CD14-positive monocyte (primary cell): Measurements from ENCODE around the gene ME3. TPM values are rescaled to one million over a fixed set of nuclear protein-coding genes. Genes with fewer than 3 reads are reported as not detected.

Experiments
- DNase-seq, 3 donors: peaks; one replicate each; pipeline ENCODE4 v3.0.0-alpha.2; 2011 to 2022
- H2AFZ ChIP-seq: 2 replicates; pipeline ENCODE4 v1.6.0; 2012; ENCODE audit warnings: mild to moderate bottlenecking, low read depth, low read length, inconsistent platforms; ENCODE audit not compliant: insufficient read depth, poor library complexity, severe bottlenecking
- H3K27ac ChIP-seq, 2 donors: 1 replicate in 1 of 2; 2 replicates in 1 of 2; pipeline ENCODE4 v1.5.1; 2012 to 2013; ENCODE audit warnings: low read length in 2 of 2, control low read depth in 1 of 2, inconsistent platforms in 1 of 2, low read depth in 1 of 2, mild to moderate bottlenecking in 1 of 2
- H3K27me3 ChIP-seq, 2 donors: one replicate each; pipeline versions ENCODE4 v1.6.0 to v1.6.1; 2011 to 2013; ENCODE audit warnings: low read length in 2 of 2; ENCODE audit not compliant: control insufficient read depth in 2 of 2, insufficient read depth in 2 of 2
- H3K36me3 ChIP-seq, 2 donors: replicated peaks in 1 of 2; 1 replicate in 1 of 2; 2 replicates in 1 of 2; pipeline versions ENCODE4 v1.5.1 to v1.6.1; 2012 to 2013; ENCODE audit warnings: low read length in 2 of 2, control low read depth in 1 of 2, inconsistent platforms in 1 of 2, mild to moderate bottlenecking in 1 of 2; ENCODE audit not compliant: insufficient read depth in 2 of 2, control insufficient read depth in 1 of 2
- H3K4me1 ChIP-seq, 2 donors: 1 replicate in 1 of 2; 2 replicates in 1 of 2; pipeline versions ENCODE4 v1.5.1 to v1.6.1; 2012 to 2013; ENCODE audit warnings: low read length in 2 of 2, control low read depth in 1 of 2, inconsistent platforms in 1 of 2, mild to moderate bottlenecking in 1 of 2, moderate library complexity in 1 of 2; ENCODE audit not compliant: insufficient read depth in 2 of 2, control insufficient read depth in 1 of 2
- H3K4me2 ChIP-seq: replicated peaks from 2 replicates; pipeline ENCODE3; 2012; ENCODE audit warnings: low read length, moderate library complexity, mild to moderate bottlenecking; ENCODE audit not compliant: poor library complexity, severe bottlenecking; ENCODE audit errors: extremely low read depth
- H3K4me3 ChIP-seq, 3 experiments: fragments of 200-600 bp in 1 of 3; sonication (generic) in 1 of 3; replicated peaks in 1 of 3; 1 replicate in 2 of 3; 2 replicates in 1 of 3; pipeline ENCODE4 v1.5.1; 2011 to 2013; ENCODE audit warnings: low read length in 3 of 3, mild to moderate bottlenecking in 3 of 3, control low read depth in 2 of 3, low read depth in 2 of 3, inconsistent platforms in 1 of 3, moderate library complexity in 1 of 3
- H3K79me2 ChIP-seq: 2 replicates; pipeline ENCODE4 v1.6.0; 2012; ENCODE audit warnings: mild to moderate bottlenecking, control low read depth, inconsistent platforms, low read length, moderate library complexity; ENCODE audit not compliant: insufficient read depth
- H3K9ac ChIP-seq: 2 replicates; pipeline ENCODE4 v1.6.0; 2017; ENCODE audit warnings: low read length, mild to moderate bottlenecking; ENCODE audit not compliant: insufficient read depth, poor library complexity, severe bottlenecking
- H3K9me3 ChIP-seq, 2 donors: replicated peaks in 1 of 2; 1 replicate in 1 of 2; 2 replicates in 1 of 2; pipeline versions ENCODE4 v1.5.1 to v1.6.1; 2012 to 2013; ENCODE audit warnings: low read length in 2 of 2, control low read depth in 1 of 2; ENCODE audit not compliant: control insufficient read depth in 1 of 2, insufficient read depth in 1 of 2
- H4K20me1 ChIP-seq: 2 replicates; pipeline ENCODE4 v1.6.0; 2012; ENCODE audit warnings: mild to moderate bottlenecking, low read length, control low read depth, moderate library complexity; ENCODE audit not compliant: insufficient read depth
- H3K27ac Mint-ChIP-seq, 7 donors: one replicate each; pipeline ENCODE4 v1.8.0; 2020; ENCODE audit warnings: mild to moderate bottlenecking in 7 of 7, mixed read lengths in 7 of 7, moderate library complexity in 6 of 7, inconsistent platforms in 2 of 7
- H3K27me3 Mint-ChIP-seq, 3 donors: one replicate each; pipeline ENCODE4 v1.8.0; 2021 to 2022; ENCODE audit warnings: low read depth in 3 of 3, mild to moderate bottlenecking in 3 of 3, mixed read lengths in 3 of 3, moderate library complexity in 3 of 3, inconsistent platforms in 1 of 3
- H3K36me3 Mint-ChIP-seq, 2 donors: one replicate each; pipeline ENCODE4 v1.8.0; 2020; ENCODE audit warnings: mixed read lengths in 2 of 2, inconsistent platforms in 1 of 2, mild to moderate bottlenecking in 1 of 2
- H3K4me1 Mint-ChIP-seq: one replicate; pipeline ENCODE4 v1.8.0; 2020; ENCODE audit warnings: mild to moderate bottlenecking, mixed read lengths
- H3K4me3 Mint-ChIP-seq, 2 donors: one replicate each; pipeline ENCODE4 v1.8.0; 2020; ENCODE audit warnings: mild to moderate bottlenecking in 2 of 2, mixed read lengths in 2 of 2, moderate library complexity in 1 of 2
- H3K9me3 Mint-ChIP-seq, 7 donors: one replicate each; pipeline ENCODE4 v1.8.0; 2020 to 2022; ENCODE audit warnings: mixed read lengths in 7 of 7, mild to moderate bottlenecking in 6 of 7, moderate library complexity in 6 of 7, inconsistent platforms in 2 of 7
- CTCF ChIP-seq: fragments of 200-600 bp; IDR thresholded peaks from one replicate; pipeline ENCODE4 v1.8.0; 2022; ENCODE audit warnings: antibody characterized with exemption, mild to moderate bottlenecking
- WGBS: methylation state at CpG from one replicate; pipeline ENCODE4 v1.1.5; 2013; ENCODE audit warnings: missing lambda C conversion rate; ENCODE audit not compliant: insufficient coverage; 5-methylcytosine and 5-hydroxymethylcytosine counted together
- intact Hi-C, 2 donors: fragments of 100-400 bp; cut with micrococcal nuclease; formaldehyde crosslinking; loops; one replicate each; pipeline versions ENCODE4 v1.15.0 to v1.15.1; 2023
- polyA plus RNA-seq, 3 donors: library from polyadenylated mRNA; depleted of rRNA in 1 of 3; unstranded in 2 of 3; stranded (reverse) in 1 of 3; fragments of 300-500 nt in 2 of 3; fragments of >200 nt in 1 of 3; fragmentation: Illumina TruSeq in 2 of 3; gene quantifications; 1 replicate in 2 of 3; 2 replicates in 1 of 3; pipeline ENCODE4 v1.2.3, GENCODE V29; 2012 to 2021

The ME3 gene
- polyA plus RNA-seq, 3 donors: 0.31 to 3.0 (median 0.42) TPM

GRCh38 chr11:86704710-86705109, 32.3 kb upstream of the ME3 start:
- Histone ChIP-seq H2AFZ (no peak overlapping the region), H3K36me3 (no peaks in the 10 kb centered on the region), H3K4me1 (peaks cover 0 to 3% of the 10 kb centered on the region in 2 donors), H3K9ac (no peak overlapping the region), H3K27me3 (no peaks in the 10 kb centered on the region), H3K9me3 (no peaks in the 10 kb centered on the region), H3K4me3 (no peak overlapping the region), H3K27ac (no peak overlapping the region), H3K79me2 (no peaks in the 10 kb centered on the region), H4K20me1 (no peaks in the 10 kb centered on the region), H3K4me2 (no peak overlapping the region)
- no peak overlapping the region for H3K4me3 Mint-ChIP-seq
- peaks cover 0 to 1% (median 0%) of the 10 kb centered on the region in 3 donors for H3K27me3 Mint-ChIP-seq
- H3K36me3 Mint-ChIP-seq: no peaks in the 10 kb centered on the region
- no peak for TF ChIP-seq CTCF
- no CpG with 5 or more reads among the region's 2 CpGs for WGBS
- peaks cover 5% of the 10 kb centered on the region for H3K4me1 Mint-ChIP-seq
- no peak for DNase-seq
- intact Hi-C loops: no loop called here
- H3K9me3 Mint-ChIP-seq: peaks cover 0 to 2% (median 0%) of the 10 kb centered on the region in 7 donors
- H3K27ac Mint-ChIP-seq: peak overlapping the region in 1 of 7 donors; percentile 58

- Mint-ChIP-seq H3K4me1 (peaks cover 5% of the 10 kb centered on the region), H3K9me3 (peaks cover 0 to 2% (median 0%) of the 10 kb centered on the region in 7 donors), H3K36me3 (no peaks in the 10 kb centered on the region), H3K27me3 (peaks cover 0 to 1% (median 0%) of the 10 kb centered on the region in 3 donors), H3K27ac (peak overlapping the region in 1 of 7 donors; percentile 0), H3K4me3 (no peak overlapping the region)
- intact Hi-C loops: no loop called here
- Histone ChIP-seq H3K4me2 (no peak overlapping the region), H3K79me2 (no peaks in the 10 kb centered on the region), H3K27ac (no peak overlapping the region), H3K27me3 (no peaks in the 10 kb centered on the region), H3K9ac (no peak overlapping the region), H3K9me3 (no peaks in the 10 kb centered on the region), H3K36me3 (no peaks in the 10 kb centered on the region), H2AFZ (no peak overlapping the region), H4K20me1 (no peaks in the 10 kb centered on the region), H3K4me3 (no peak overlapping the region), H3K4me1 (peaks cover 0 to 3% of the 10 kb centered on the region in 2 donors)
- DNase-seq: peak; percentile 15 to 45 (median 29)
- WGBS: 63% methylated on average over 4 of the region's 7 CpGs
- no peak for TF ChIP-seq CTCF
Observed at GRCh38 chr11:86703987-86704386, 31.6 kb upstream of the ME3 start.
